Effector memory CD4-positive, alpha-beta T cell (primary cell): ENCODE results near the gene FCRL4.

Experiments
- DNase-seq, 3 donors: peaks; one replicate each; pipeline ENCODE4 v3.0.0-alpha.2; 2020
- H3K27ac ChIP-seq: 2 replicates; pipeline ENCODE4 v1.7.0; 2013; ENCODE audit warnings: mild to moderate bottlenecking, low read length, moderate library complexity; ENCODE audit not compliant: insufficient read depth, poor library complexity, severe bottlenecking
- H3K27me3 ChIP-seq: replicated peaks from 2 replicates; pipeline ENCODE4 v1.7.0; 2013; ENCODE audit warnings: mild to moderate bottlenecking, low read length; ENCODE audit not compliant: insufficient read depth, control insufficient read depth, poor library complexity, severe bottlenecking
- H3K36me3 ChIP-seq: 2 replicates; pipeline ENCODE4 v1.7.0; 2013; ENCODE audit warnings: mild to moderate bottlenecking, low read length, moderate library complexity; ENCODE audit not compliant: control insufficient read depth, insufficient read depth
- H3K4me1 ChIP-seq: 2 replicates; pipeline ENCODE4 v1.7.0; 2013; ENCODE audit warnings: low read length, mild to moderate bottlenecking; ENCODE audit not compliant: control insufficient read depth, insufficient read depth, poor library complexity, severe bottlenecking
- H3K4me3 ChIP-seq: 2 replicates; pipeline ENCODE4 v1.7.0; 2013; ENCODE audit warnings: low read length, low read depth, mild to moderate bottlenecking; ENCODE audit not compliant: insufficient read depth, poor library complexity, severe bottlenecking
- H3K9me3 ChIP-seq: 2 replicates; pipeline ENCODE4 v1.7.0; 2013; ENCODE audit warnings: mild to moderate bottlenecking, low read length, moderate library complexity; ENCODE audit not compliant: control insufficient read depth

FCRL4 gene

DNA sequence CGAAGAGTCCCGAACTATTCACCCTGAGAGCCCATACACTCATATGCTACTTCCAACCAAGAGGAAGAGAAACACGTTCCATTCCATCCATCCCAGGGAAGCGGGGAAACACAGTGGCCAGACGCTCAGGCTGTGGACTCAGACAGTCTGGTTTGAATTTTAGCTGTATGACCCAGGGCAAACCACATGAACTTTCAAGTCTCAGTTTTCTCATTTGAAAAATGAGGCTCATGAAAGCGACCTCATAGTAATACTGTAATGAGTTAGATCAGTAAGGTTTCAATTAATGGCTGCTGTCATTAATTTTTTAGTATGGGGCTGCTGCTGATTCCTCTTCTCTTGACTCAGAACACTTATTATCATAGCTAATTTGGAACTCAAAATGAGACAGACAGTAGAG is 1.5 kb downstream of the FCRL4 start:
- no peaks in the 10 kb centered on the region for H3K36me3 ChIP-seq
- DNase-seq = no peak
- no peaks in the 10 kb centered on the region for H3K9me3 ChIP-seq
- H3K27ac ChIP-seq = no peak overlapping the region
- no peak overlapping the region for H3K4me3 ChIP-seq
- H3K27me3 ChIP-seq = no peaks in the 10 kb centered on the region
- H3K4me1 ChIP-seq = no peaks in the 10 kb centered on the region

- Histone ChIP-seq H3K4me3 (no peak overlapping the region), H3K9me3 (no peaks in the 10 kb centered on the region), H3K4me1 (no peaks in the 10 kb centered on the region), H3K27ac (no peak overlapping the region), H3K36me3 (no peaks in the 10 kb centered on the region), H3K27me3 (no peaks in the 10 kb centered on the region)
- DNase-seq = no peak
Measured at GRCh38 chr1:157595356-157595755, 2.5 kb downstream of the FCRL4 start.

DNA sequence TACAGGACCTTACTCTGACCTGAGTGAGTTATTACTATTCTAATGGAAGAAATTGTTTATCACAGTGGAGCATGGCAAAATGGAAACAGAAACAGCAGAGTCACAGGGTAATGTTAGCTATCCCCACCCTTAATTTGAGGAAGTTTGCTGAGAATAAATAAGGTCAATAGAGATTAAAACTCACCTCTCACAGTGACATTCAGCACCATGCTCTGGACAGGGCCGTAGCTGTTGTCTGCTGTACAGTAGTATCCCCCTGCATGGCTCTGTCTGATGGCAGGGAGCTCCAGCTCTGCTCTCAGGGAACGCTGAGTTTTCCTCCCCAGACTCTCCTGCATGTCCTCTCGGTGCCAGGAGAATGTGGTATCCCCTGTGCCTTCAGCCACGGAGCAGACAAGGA is 11.9 kb downstream of the FCRL4 start:
- no peaks in the 10 kb centered on the region for H3K4me1 ChIP-seq
- H3K4me3 ChIP-seq = no peak overlapping the region
- no peak for DNase-seq
- H3K27me3 ChIP-seq = no peaks in the 10 kb centered on the region
- no peaks in the 10 kb centered on the region for H3K36me3 ChIP-seq
- H3K27ac ChIP-seq = no peak overlapping the region
- no peaks in the 10 kb centered on the region for H3K9me3 ChIP-seq

GRCh38 chr1:157584503-157584902 is 13.4 kb downstream of the FCRL4 start:
- no peak for DNase-seq
- no peaks in the 10 kb centered on the region for H3K4me1 ChIP-seq

DNA sequence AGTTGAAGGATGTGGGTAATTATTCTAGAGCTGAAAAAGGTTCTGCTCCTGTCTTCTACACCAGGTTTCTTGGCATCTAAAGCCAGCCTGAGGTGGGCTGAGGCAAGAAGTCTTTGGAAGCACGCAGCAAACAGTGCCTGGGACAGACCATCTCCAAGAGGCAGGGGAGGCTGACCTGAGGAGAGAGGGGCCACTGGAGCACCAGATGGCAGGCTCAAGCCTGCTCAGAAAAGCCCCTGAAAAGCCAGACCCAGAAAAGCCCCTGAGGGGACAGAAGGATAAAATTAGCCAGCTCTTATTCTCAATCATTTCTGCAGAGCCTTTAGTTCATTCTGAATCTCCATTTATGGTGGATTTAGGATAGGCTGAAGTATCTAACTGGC is 17.1 kb downstream of the FCRL4 start:
- no peaks in the 10 kb centered on the region for H3K4me1 ChIP-seq
- no peaks in the 10 kb centered on the region for H3K9me3 ChIP-seq
- no peak overlapping the region for H3K27ac ChIP-seq
- no peak overlapping the region for H3K4me3 ChIP-seq
- no peak for DNase-seq
- H3K36me3 ChIP-seq = no peaks in the 10 kb centered on the region
- H3K27me3 ChIP-seq = no peaks in the 10 kb centered on the region

More at GRCh38 chr1:157584503-157584902, 13.4 kb downstream of the FCRL4 start:
- H3K4me3 ChIP-seq = no peak overlapping the region
- no peak overlapping the region for H3K27ac ChIP-seq
- no peaks in the 10 kb centered on the region for H3K9me3 ChIP-seq
- H3K36me3 ChIP-seq = no peaks in the 10 kb centered on the region
- no peaks in the 10 kb centered on the region for H3K27me3 ChIP-seq

DNA sequence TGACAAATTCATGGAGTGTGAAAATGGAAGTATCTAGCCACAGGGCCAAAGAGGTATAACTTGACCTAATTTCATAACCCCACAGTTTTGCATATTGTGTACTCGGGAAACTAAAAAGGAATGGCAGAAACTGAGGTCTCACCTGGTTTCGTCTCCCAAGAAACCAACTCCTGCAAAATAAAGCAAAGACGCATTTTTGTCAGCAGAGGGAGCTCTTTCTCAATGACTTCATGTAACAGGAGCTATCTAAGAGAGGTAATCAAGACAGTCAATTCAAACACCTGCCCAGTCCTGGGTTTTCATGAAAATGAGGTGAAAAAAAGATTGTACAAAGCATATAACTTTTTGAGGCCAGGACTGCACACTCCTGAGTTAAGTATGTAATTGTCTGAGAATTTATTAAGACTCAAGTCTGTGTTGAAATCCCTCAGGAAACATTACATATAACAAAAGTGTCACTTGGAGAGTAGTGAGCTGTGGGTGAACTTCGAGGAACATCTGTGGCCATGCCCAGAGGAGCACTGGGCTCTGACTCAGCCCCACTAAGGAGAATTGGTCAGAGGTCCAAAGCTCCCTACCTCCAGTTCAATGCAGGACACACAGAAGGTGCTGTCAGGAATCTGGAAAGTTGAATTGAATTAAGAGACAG is 17.6 kb downstream of the FCRL4 start:
- no peak for DNase-seq
- Histone ChIP-seq H3K9me3 (no peaks in the 10 kb centered on the region), H3K27ac (no peak overlapping the region), H3K4me1 (no peaks in the 10 kb centered on the region), H3K27me3 (no peaks in the 10 kb centered on the region), H3K4me3 (no peak overlapping the region), H3K36me3 (no peaks in the 10 kb centered on the region)

GRCh38 chr1:157577420-157577819 is 20.5 kb downstream of the FCRL4 start:
- H3K27ac ChIP-seq = no peak overlapping the region
- H3K9me3 ChIP-seq = no peaks in the 10 kb centered on the region
- H3K4me3 ChIP-seq = no peak overlapping the region
- no peak for DNase-seq
- no peaks in the 10 kb centered on the region for H3K36me3 ChIP-seq
- no peaks in the 10 kb centered on the region for H3K27me3 ChIP-seq
- no peaks in the 10 kb centered on the region for H3K4me1 ChIP-seq

DNA sequence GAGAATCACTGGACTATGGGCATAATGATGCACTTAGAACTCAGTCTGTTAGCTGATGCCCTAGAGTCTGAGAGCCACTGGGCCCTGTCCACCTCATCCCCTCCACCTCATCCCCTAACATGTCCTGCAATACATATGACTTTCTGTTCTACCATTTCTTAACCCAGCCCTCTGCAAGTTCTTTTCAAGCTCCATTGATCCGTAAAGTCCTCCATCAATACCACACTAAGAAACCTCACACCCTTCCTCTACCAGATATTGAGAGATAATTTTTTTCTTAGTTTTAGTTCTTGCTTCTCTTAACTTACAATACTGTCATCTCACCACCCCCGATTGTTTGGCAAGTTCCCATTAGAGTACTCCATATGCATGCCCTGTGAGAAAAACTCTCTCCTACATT is 22.1 kb downstream of the FCRL4 start:
- Histone ChIP-seq H3K4me1 (no peaks in the 10 kb centered on the region), H3K9me3 (no peaks in the 10 kb centered on the region), H3K27me3 (no peaks in the 10 kb centered on the region), H3K4me3 (no peak overlapping the region), H3K27ac (no peak overlapping the region), H3K36me3 (no peaks in the 10 kb centered on the region)
- DNase-seq = no peak

GRCh38 chr1:157574836-157575235 is 23.0 kb downstream of the FCRL4 start:
- H3K36me3 ChIP-seq = no peaks in the 10 kb centered on the region
- H3K4me1 ChIP-seq = no peaks in the 10 kb centered on the region
- no peak overlapping the region for H3K4me3 ChIP-seq
- no peaks in the 10 kb centered on the region for H3K27me3 ChIP-seq
- no peak overlapping the region for H3K27ac ChIP-seq
- no peaks in the 10 kb centered on the region for H3K9me3 ChIP-seq
- DNase-seq = no peak

DNA sequence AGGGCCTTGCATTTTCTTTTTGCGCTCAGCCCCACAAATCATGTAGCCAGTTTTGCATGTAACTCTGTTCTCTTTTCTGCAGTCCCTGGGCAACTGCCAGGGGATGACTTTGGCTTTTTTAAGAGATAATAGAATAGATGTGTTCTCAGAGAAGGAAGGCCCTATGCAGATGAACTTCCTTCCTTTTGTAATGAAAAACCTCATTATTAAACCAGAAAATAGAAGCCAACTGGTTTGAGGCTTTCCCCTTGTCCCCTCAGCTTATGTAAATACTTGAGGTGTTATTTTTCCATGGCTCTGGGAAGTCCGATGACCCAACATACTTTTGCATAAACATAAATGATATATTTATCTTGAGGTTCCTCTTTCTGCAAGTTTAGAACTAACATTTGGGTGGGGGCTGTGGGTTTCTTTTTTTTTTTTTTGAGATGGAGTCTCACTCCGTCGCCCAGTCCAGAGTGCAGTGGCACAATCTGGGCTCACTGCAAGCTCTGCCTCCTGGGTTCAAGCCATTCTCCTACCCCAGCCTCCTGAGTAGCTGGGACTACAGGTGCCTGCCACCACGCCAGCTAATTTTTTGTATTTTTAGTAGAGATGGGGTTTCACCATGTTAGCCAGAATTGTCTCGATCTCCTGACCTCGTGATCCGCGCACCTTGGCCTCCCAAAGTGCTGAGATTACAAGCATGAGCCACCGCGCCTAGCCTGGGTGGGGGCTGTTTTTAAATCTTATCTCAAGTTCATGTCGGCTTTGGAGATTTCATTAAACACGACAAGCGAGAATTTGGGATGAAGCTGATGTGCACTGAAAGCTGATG is 31.2 kb downstream of the FCRL4 start:
- Histone ChIP-seq H3K4me3 (no peak overlapping the region), H3K27me3 (no peaks in the 10 kb centered on the region), H3K9me3 (no peaks in the 10 kb centered on the region), H3K4me1 (no peaks in the 10 kb centered on the region), H3K36me3 (no peaks in the 10 kb centered on the region), H3K27ac (no peak overlapping the region)
- DNase-seq = no peak
